Prostate gland (tissue), 2 donors: ENCODE results near the gene IL1RAPL2.

ENCODE experiments used
- CTCF ChIP-seq, 4 experiments: fragments of 200-600 bp in 2 of 4; fragments of 450-650 bp in 2 of 4; sonication (generic) in 2 of 4; IDR thresholded peaks; 1 replicate in 3 of 4; 2 replicates in 1 of 4; pipeline ENCODE4 v1.5.1; 2016 to 2019; ENCODE audit warnings: antibody characterized with exemption in 4 of 4, mild to moderate bottlenecking in 2 of 4, moderate library complexity in 2 of 4
- POLR2A ChIP-seq: fragments of 450-650 bp; IDR thresholded peaks from one replicate; pipeline ENCODE4 v1.6.1; 2016; ENCODE audit warnings: antibody characterized with exemption, mild to moderate bottlenecking

GRCh38 chrX:104902070-104902469 lies 336.1 kb downstream of the IL1RAPL2 start:
- TF ChIP-seq CTCF (IDR thresholded peaks at IDR 0.05) (no peak), POLR2A (no peak)
